HCT116 (cell line): Measurements from ENCODE around the gene PKD2. TPM values are rescaled to one million over a fixed set of nuclear protein-coding genes. Genes with fewer than 3 reads are reported as not detected.

Experiments used
- ATAC-seq: fragments of 200-7000 bp; cut with Tn5 transposase; 2 replicates; pipeline ENCODE4 v1.9.1; 2020; ENCODE audit warnings: mild to moderate bottlenecking, moderate library complexity
- BruUV-seq: library from RNA; stranded (reverse); fragments of 400-500 nt; replicated peaks from 2 replicates; lab custom pipeline; 2021; lab: Mats Ljungman, UMichigan
- CTCF ChIA-PET: fragments of 300-600 bp; sonication (Branson Sonifier 250); formaldehyde crosslinking; loops from one replicate; lab custom pipeline; 2021; ENCODE audit warnings: antibody characterized with exemption; lab: Charles Lee
- POLR2A ChIA-PET: fragments of 300-600, 350-600 bp; sonication (Branson Sonifier 250); formaldehyde crosslinking; loops from one replicate; lab custom pipeline; 2021; ENCODE audit warnings: antibody characterized with exemption; lab: Charles Lee
- RAD21 ChIA-PET, 2 experiments: fragments of 300-600 bp; sonication (Branson Sonifier 250); formaldehyde crosslinking; loops; one replicate each; lab custom pipeline; 2023; ENCODE audit warnings: low total read pairs in 2 of 2; ENCODE audit not compliant: uncharacterized antibody in 2 of 2, unreplicated experiment in 2 of 2, low non-redundant PET in 1 of 2; lab: Charles Lee
- DNase-seq: peaks from one replicate; pipeline ENCODE4 v3.0.0-alpha.2; 2010; ENCODE audit warnings: low read depth, low spot score
- H2AFZ ChIP-seq: fragments of 200-600 bp; shearing (Covaris generic), sonication (generic); 2 replicates; pipeline ENCODE4 v1.6.1; 2017; ENCODE audit warnings: low read depth, mixed run types, mixed read lengths, antibody characterized with exemption, low read length; ENCODE audit not compliant: poor library complexity, severe bottlenecking
- H3K27ac ChIP-seq: 2 replicates; pipeline ENCODE4 v1.5.1; 2012; ENCODE audit warnings: low read depth, low read length
- H3K27me3 ChIP-seq: fragments of 200-600 bp; sonication (generic); 2 replicates; pipeline ENCODE4 v1.6.1; 2016; ENCODE audit warnings: mixed run types, low read length, mixed read lengths; ENCODE audit not compliant: insufficient read depth
- H3K36me3 ChIP-seq, 2 experiments: fragments of 200-500 bp in 1 of 2; fragments of 200-600 bp in 1 of 2; sonication (Bioruptor generic) in 1 of 2; sonication (generic) in 1 of 2; 2 replicates each; pipeline versions ENCODE4 v1.5.1 to v1.6.1; 2014 to 2016; ENCODE audit warnings: low read length in 2 of 2, inconsistent platforms in 1 of 2, mixed read lengths in 1 of 2, mixed run types in 1 of 2; ENCODE audit not compliant: insufficient read depth in 2 of 2, control insufficient read depth in 1 of 2
- H3K4me1 ChIP-seq, 2 experiments: fragments of 200-600 bp in 1 of 2; sonication (generic) in 1 of 2; 2 replicates each; pipeline versions ENCODE4 v1.5.1 to v1.6.1; 2012 to 2017; ENCODE audit warnings: low read length in 2 of 2, inconsistent platforms in 1 of 2, mild to moderate bottlenecking in 1 of 2, mixed read lengths in 1 of 2, mixed run types in 1 of 2, moderate library complexity in 1 of 2; ENCODE audit not compliant: insufficient read depth in 2 of 2, control insufficient read depth in 1 of 2
- H3K4me2 ChIP-seq: fragments of 200-600 bp; sonication (generic); 2 replicates; pipeline ENCODE4 v1.6.1; 2017; ENCODE audit warnings: mixed run types, low read length, mixed read lengths
- H3K4me3 ChIP-seq, 2 experiments: fragments of 200-600 bp in 1 of 2; sonication (generic) in 1 of 2; replicated peaks in 1 of 2; 2 replicates each; pipeline ENCODE4 v1.5.1; 2011 to 2016; ENCODE audit warnings: low read length in 2 of 2, control low read depth in 1 of 2, low read depth in 1 of 2, mild to moderate bottlenecking in 1 of 2, mixed read lengths in 1 of 2, mixed run types in 1 of 2
- H3K79me2 ChIP-seq: fragments of 200-600 bp; sonication (generic); 2 replicates; pipeline ENCODE4 v1.6.1; 2017; ENCODE audit warnings: mild to moderate bottlenecking, mixed run types, low read length, moderate library complexity, mixed read lengths; ENCODE audit not compliant: insufficient read depth
- H3K9ac ChIP-seq: fragments of 200-600 bp; sonication (generic); 2 replicates; pipeline ENCODE4 v1.6.1; 2016; ENCODE audit warnings: low read length, mixed read lengths
- H3K9me2 ChIP-seq: fragments of 200-600 bp; sonication (generic), shearing (Covaris generic); 2 replicates; pipeline ENCODE4 v1.6.1; 2017; ENCODE audit warnings: mixed run types, mild to moderate bottlenecking, moderate library complexity; ENCODE audit not compliant: insufficient read depth
- H3K9me3 ChIP-seq, 2 experiments: fragments of 200-500 bp in 1 of 2; fragments of 200-600 bp in 1 of 2; sonication (Bioruptor generic) in 1 of 2; sonication (generic) in 1 of 2; 2 replicates each; pipeline ENCODE4 v1.6.1; 2014 to 2017; ENCODE audit warnings: low read length in 2 of 2, mixed read lengths in 2 of 2, inconsistent platforms in 1 of 2, low read depth in 1 of 2, mild to moderate bottlenecking in 1 of 2, mixed run types in 1 of 2, moderate library complexity in 1 of 2; ENCODE audit not compliant: control insufficient read depth in 1 of 2, insufficient read depth in 1 of 2
- H4K20me1 ChIP-seq: fragments of 200-600 bp; sonication (generic), shearing (Covaris generic); 2 replicates; pipeline ENCODE4 v1.6.1; 2017; ENCODE audit warnings: mixed run types, mild to moderate bottlenecking, moderate library complexity; ENCODE audit not compliant: insufficient read depth
- CEBPB ChIP-seq: IDR thresholded peaks from 2 replicates; pipeline ENCODE4 v1.6.1; 2012; ENCODE audit warnings: low read depth
- EGR1 ChIP-seq: IDR thresholded peaks from 2 replicates; pipeline ENCODE4 v1.6.1; 2012; ENCODE audit warnings: low read depth
- EZH2 ChIP-seq: fragments of 200-600 bp; sonication (generic); IDR thresholded peaks from 2 replicates; pipeline ENCODE4 v1.6.1; 2017; ENCODE audit warnings: antibody characterized with exemption, mixed run types
- EZH2phosphoT487 ChIP-seq: fragments of 200-600 bp; IDR thresholded peaks from 2 replicates; pipeline ENCODE4 v1.6.1; 2018; ENCODE audit warnings: antibody characterized with exemption, borderline replicate concordance
- JUND ChIP-seq: IDR thresholded peaks from 2 replicates; pipeline ENCODE4 v1.6.1; 2012
- MAX ChIP-seq: IDR thresholded peaks from 2 replicates; pipeline ENCODE4 v1.6.1; 2012
- RAD21 ChIP-seq: IDR thresholded peaks from 2 replicates; pipeline ENCODE4 v1.6.1; 2012; ENCODE audit warnings: low read depth, mild to moderate bottlenecking
- REST ChIP-seq: IDR thresholded peaks from 2 replicates; pipeline ENCODE4 v1.6.1; 2012; ENCODE audit warnings: low read depth
- SP1 ChIP-seq: IDR thresholded peaks from 2 replicates; pipeline ENCODE4 v1.6.1; 2012; ENCODE audit warnings: low read depth
- YY1 ChIP-seq: IDR thresholded peaks from 2 replicates; pipeline ENCODE4 v1.6.1; 2011; ENCODE audit warnings: low read length, low read depth, moderate library complexity, mild to moderate bottlenecking; ENCODE audit not compliant: insufficient replicate concordance; ENCODE audit errors: extremely low read depth
- ZFX ChIP-seq: fragments of 450-650 bp; IDR thresholded peaks from 2 replicates; pipeline ENCODE4 v1.6.1; 2017
- ZNF274 ChIP-seq: fragments of 200-500 bp; sonication (Bioruptor generic); IDR thresholded peaks from 2 replicates; pipeline ENCODE4 v1.6.1; 2014; ENCODE audit warnings: mild to moderate bottlenecking, low read depth, low read length, inconsistent platforms
- intact Hi-C: fragments of 100-400 bp; cut with micrococcal nuclease; formaldehyde crosslinking; loops from 2 replicates; pipeline ENCODE4 v1.10.0; 2022
- total RNA-seq: library from RNA; stranded (reverse); gene quantifications from one replicate; pipeline ENCODE4 v1.2.1, GENCODE V29; 2021; ENCODE audit not compliant: unreplicated experiment
- TF ChIP-seq, protein P1 (sequence below): IDR thresholded peaks from 2 replicates; pipeline ENCODE4 v1.6.1; 2011; ENCODE audit warnings: mild to moderate bottlenecking, low read length, moderate library complexity; ENCODE audit not compliant: insufficient replicate concordance; ENCODE audit errors: extremely low read depth
- TF ChIP-seq, protein P2 (sequence below): IDR thresholded peaks from 2 replicates; pipeline ENCODE4 v1.6.1; 2012

PKD2 gene
- total RNA-seq, 1 experiment from 2014 or later = 10.1 TPM

GRCh38 chr4:88063634-88064296 is 56.3 kb downstream of the PKD2 start:
- H3K27ac ChIP-seq = no peak overlapping the region
- no peaks in the 10 kb centered on the region for H3K9me3 ChIP-seq
- POLR2A ChIA-PET = no interaction called here
- intact Hi-C loops = no loop called here
- no peak for TF ChIP-seq ZFX
- no peak for TF ChIP-seq ZNF274
- no peak for TF ChIP-seq SP1
- TF ChIP-seq RAD21 = no peak
- TF ChIP-seq, protein P1, sequence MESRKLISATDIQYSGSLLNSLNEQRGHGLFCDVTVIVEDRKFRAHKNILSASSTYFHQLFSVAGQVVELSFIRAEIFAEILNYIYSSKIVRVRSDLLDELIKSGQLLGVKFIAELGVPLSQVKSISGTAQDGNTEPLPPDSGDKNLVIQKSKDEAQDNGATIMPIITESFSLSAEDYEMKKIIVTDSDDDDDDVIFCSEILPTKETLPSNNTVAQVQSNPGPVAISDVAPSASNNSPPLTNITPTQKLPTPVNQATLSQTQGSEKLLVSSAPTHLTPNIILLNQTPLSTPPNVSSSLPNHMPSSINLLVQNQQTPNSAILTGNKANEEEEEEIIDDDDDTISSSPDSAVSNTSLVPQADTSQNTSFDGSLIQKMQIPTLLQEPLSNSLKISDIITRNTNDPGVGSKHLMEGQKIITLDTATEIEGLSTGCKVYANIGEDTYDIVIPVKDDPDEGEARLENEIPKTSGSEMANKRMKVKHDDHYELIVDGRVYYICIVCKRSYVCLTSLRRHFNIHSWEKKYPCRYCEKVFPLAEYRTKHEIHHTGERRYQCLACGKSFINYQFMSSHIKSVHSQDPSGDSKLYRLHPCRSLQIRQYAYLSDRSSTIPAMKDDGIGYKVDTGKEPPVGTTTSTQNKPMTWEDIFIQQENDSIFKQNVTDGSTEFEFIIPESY = no peak
- TF ChIP-seq CEBPB = no peak
- no peak for TF ChIP-seq EZH2phosphoT487
- TF ChIP-seq, protein P2, sequence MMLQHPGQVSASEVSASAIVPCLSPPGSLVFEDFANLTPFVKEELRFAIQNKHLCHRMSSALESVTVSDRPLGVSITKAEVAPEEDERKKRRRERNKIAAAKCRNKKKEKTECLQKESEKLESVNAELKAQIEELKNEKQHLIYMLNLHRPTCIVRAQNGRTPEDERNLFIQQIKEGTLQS = no peak
- no peak for TF ChIP-seq JUND
- TF ChIP-seq REST = no peak
- TF ChIP-seq MAX = no peak
- no peak for TF ChIP-seq EGR1
- no peak for TF ChIP-seq YY1
- TF ChIP-seq EZH2 = no peak
- TF ChIP-seq, all 23 proteins: peak for 0
- Histone ChIP-seq H3K4me3 (no peak overlapping the region), H2AFZ (no peak overlapping the region), H3K27me3 (no peaks in the 10 kb centered on the region), H4K20me1 (no peaks in the 10 kb centered on the region), H3K9me2 (no peaks in the 10 kb centered on the region), H3K36me3 (peaks cover 12 to 14% of the 10 kb centered on the region in 2 experiments; a peak in 3 of 4 replicates), H3K79me2 (no peaks in the 10 kb centered on the region), H3K9ac (no peak overlapping the region), H3K4me1 (no peaks in the 10 kb centered on the region), H3K4me2 (no peak overlapping the region)
- no TSS peak for BruUV-seq
- ChIA-PET CTCF (no interaction called here), RAD21 (no interaction called here)
- no peak for ATAC-seq
- DNase-seq = no peak
